HG03159 (cell line): ENCODE results near the gene SFTA2.

Experiments used
- ATAC-seq: cut with Tn5 transposase; IDR thresholded peaks from one replicate; pipeline ENCODE4 v1.9.1; 2021; ENCODE audit warnings: mild to moderate bottlenecking, moderate library complexity; ENCODE audit not compliant: unreplicated experiment

SFTA2 gene

GRCh38 chr6:30891816-30892538, 40.0 kb downstream of the SFTA2 start:
- ATAC-seq, result no peak

GRCh38 chr6:30891450-30891723, 40.6 kb downstream of the SFTA2 start:
- ATAC-seq, result no peak

GRCh38 chr6:30890646-30891449, 41.1 kb downstream of the SFTA2 start:
- ATAC-seq, result no peak

GRCh38 chr6:30889921-30890645, 41.9 kb downstream of the SFTA2 start:
- no peak for ATAC-seq

GRCh38 chr6:30889496-30889885, 42.5 kb downstream of the SFTA2 start:
- ATAC-seq, result no peak

- no peak for ATAC-seq
These were observed 43.0 kb downstream of the SFTA2 start for GRCh38 chr6:30888816-30889495.

- ATAC-seq, result no peak
These were observed 43.8 kb downstream of the SFTA2 start for GRCh38 chr6:30887901-30888815.

GRCh38 chr6:30886897-30887255, 45.1 kb downstream of the SFTA2 start:
- no peak for ATAC-seq

GRCh38 chr6:30885999-30886896, 45.7 kb downstream of the SFTA2 start:
- no peak for ATAC-seq

- no peak for ATAC-seq
These were observed 46.4 kb downstream of the SFTA2 start for GRCh38 chr6:30885481-30885998.

- ATAC-seq, result no peak
These were observed 47.2 kb downstream of the SFTA2 start for GRCh38 chr6:30884521-30885480.

- ATAC-seq, result no peak
These were observed 48.1 kb downstream of the SFTA2 start, which contains the start of gene DDR1 for GRCh38 chr6:30883685-30884520. DDR1 (plus strand) TSS chr6:30884519; CDS start chr6:30888730, 4,211 bp downstream.

- ATAC-seq, result no peak
These were observed 48.9 kb downstream of the SFTA2 start for GRCh38 chr6:30882759-30883684.

- no peak for ATAC-seq
These were observed 49.7 kb downstream of the SFTA2 start for GRCh38 chr6:30882204-30882758.

GRCh38 chr6:30881392-30882203, 50.4 kb downstream of the SFTA2 start:
- ATAC-seq, result no peak
